ENCODE results near the gene USP12. TPM values are rescaled to one million over a fixed set of nuclear protein-coding genes. Genes with fewer than 3 reads are reported as not detected.

USP12 gene
- total RNA-seq, 1 donor from 2014 or later: 34.2 TPM

GRCh38 chr13:27186295-27186694 is 14.7 kb upstream of the USP12 start:
- no peak for DNase-seq (ENCODE audit: low read depth, low spot score)

- DNase-seq (ENCODE audit: low read depth, low spot score): no peak
These were observed 12.0 kb upstream of the USP12 start for GRCh38 chr13:27183561-27184147.

- DNase-seq (ENCODE audit: low read depth, low spot score): peak; percentile 74
These were observed 11.4 kb upstream of the USP12 start for GRCh38 chr13:27182844-27183497.

GRCh38 chr13:27182054-27182453 is 10.4 kb upstream of the USP12 start:
- DNase-seq (ENCODE audit: low read depth, low spot score): no peak

GRCh38 chr13:27177852-27178251 is 6.2 kb upstream of the USP12 start:
- no peak for DNase-seq (ENCODE audit: low read depth, low spot score)

GRCh38 chr13:27176470-27177410 is 5.1 kb upstream of the USP12 start:
- DNase-seq (ENCODE audit: low read depth, low spot score): no peak

GRCh38 chr13:27174766-27175455 is 3.3 kb upstream of the USP12 start:
- no peak for DNase-seq (ENCODE audit: low read depth, low spot score)

- no peak for DNase-seq (ENCODE audit: low read depth, low spot score)
These were observed 858 bp upstream of the USP12 start for GRCh38 chr13:27172495-27172842.

GRCh38 chr13:27171827-27172494 is 350 bp upstream of the USP12 start:
- DNase-seq (ENCODE audit: low read depth, low spot score): peak; percentile 73

- no peak for DNase-seq (ENCODE audit: low read depth, low spot score)
These were observed 931 bp downstream of the USP12 start for GRCh38 chr13:27170516-27171243.

GRCh38 chr13:27170221-27170515 is 1.4 kb downstream of the USP12 start:
- DNase-seq (ENCODE audit: low read depth, low spot score): no peak

- DNase-seq (ENCODE audit: low read depth, low spot score): no peak
These were observed 2.5 kb downstream of the USP12 start for GRCh38 chr13:27168906-27169657.

- no peak for DNase-seq (ENCODE audit: low read depth, low spot score)
These were observed 3.5 kb downstream of the USP12 start for GRCh38 chr13:27168086-27168485.

- no peak for DNase-seq (ENCODE audit: low read depth, low spot score)
These were observed 5.3 kb downstream of the USP12 start for GRCh38 chr13:27166313-27166712.

GRCh38 chr13:27161980-27162379 is 9.6 kb downstream of the USP12 start:
- DNase-seq (ENCODE audit: low read depth, low spot score): no peak

GRCh38 chr13:27161423-27161822 is 10.2 kb downstream of the USP12 start:
- DNase-seq (ENCODE audit: low read depth, low spot score): no peak

GRCh38 chr13:27160657-27161295 is 10.8 kb downstream of the USP12 start:
- no peak for DNase-seq (ENCODE audit: low read depth, low spot score)

GRCh38 chr13:27159806-27160563 is 11.6 kb downstream of the USP12 start:
- DNase-seq (ENCODE audit: low read depth, low spot score): no peak

GRCh38 chr13:27158335-27158734 is 13.3 kb downstream of the USP12 start:
- DNase-seq (ENCODE audit: low read depth, low spot score): no peak

All from pulmonary artery endothelial cell (primary cell).